Inferior parietal cortex (tissue), 1 donor: ENCODE data around the gene IL32.

Experiments
- DNase-seq: peaks from one replicate; pipeline ENCODE4 v3.0.0-alpha.2; 2016; ENCODE audit errors: extremely low spot score

Gene IL32

GRCh38 chr16:3089717-3090592 is 24.5 kb downstream of the IL32 start:
- DNase-seq: no peak

DNA sequence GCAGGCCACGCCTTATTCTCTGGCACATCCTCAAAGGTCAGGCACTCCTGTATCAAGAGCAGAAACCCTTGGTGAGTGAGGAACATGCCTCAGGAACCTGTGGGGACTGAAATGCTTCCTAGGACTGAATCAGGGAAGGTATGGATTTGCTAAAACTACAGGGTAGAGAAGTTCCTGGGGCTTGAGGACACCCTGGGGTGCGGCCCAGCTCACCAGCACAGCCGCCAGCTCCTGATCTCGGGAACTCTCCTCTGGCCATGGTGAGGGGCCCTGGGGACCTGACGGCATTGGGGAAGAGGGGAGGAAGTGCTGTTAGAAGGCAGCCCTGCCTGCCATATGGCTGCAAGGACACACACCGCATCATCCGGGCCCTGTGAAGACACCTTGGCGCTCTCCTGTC is 26.1 kb downstream of the IL32 start:
- DNase-seq: no peak

GRCh38 chr16:3092501-3092941 is 27.1 kb downstream of the IL32 start:
- no peak for DNase-seq

DNA sequence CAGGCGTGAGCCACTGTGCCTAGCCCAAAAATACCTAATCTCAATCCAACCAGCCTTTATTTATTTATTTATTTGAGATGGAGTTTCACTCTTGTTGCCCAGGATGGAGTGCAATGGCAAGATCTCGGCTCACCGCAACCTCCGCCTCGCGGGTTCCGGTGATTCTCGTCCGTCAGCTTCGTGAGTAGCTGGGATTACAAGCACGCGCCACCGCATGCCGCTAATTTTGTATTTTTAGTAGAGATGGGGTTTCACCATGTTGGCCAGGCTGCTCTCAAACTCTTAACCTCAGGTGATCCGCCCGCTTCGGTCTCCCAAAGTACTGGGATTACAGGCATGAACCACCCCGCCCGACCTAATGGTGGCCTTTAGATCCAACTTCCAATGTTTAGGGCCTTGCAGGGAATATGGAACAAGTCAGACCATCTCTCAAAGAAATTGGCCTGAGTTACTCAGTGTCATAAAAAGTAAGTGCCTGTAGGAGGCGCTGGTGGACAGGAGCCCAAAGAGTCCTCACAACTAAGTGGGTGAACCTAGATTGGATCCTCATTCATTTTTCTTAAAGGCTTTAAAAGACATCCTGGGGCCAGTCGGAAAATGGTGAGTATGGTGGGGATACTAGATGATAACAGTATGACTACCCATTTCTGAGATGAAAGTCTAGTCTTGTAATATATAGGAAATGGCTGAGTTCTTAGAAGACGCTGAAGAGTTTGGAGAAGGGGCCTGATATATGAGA is 29.0 kb downstream of the IL32 start:
- peak; percentile 36 for DNase-seq

DNA sequence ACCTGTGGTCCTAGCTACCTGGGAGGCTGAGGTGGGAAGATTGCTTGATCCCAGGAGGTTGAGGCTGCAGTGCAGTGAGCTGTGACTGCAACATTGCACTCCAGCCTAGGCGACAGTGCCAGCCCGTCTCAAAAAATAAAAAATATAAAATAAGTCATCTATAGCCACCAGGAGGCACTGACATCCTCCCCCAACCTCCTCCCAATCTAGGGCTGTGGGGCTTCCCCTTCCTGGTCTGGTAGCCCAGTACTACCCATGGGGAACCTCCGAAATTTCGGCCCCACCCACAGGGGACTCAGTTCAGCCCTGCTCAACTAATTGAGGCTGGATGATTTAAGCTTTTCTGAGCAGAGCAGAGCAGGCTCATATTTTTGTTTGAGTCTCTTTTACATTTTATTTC is 30.4 kb downstream of the IL32 start:
- no peak for DNase-seq

GRCh38 chr16:3096362-3096761 is 30.9 kb downstream of the IL32 start:
- no peak for DNase-seq

DNA sequence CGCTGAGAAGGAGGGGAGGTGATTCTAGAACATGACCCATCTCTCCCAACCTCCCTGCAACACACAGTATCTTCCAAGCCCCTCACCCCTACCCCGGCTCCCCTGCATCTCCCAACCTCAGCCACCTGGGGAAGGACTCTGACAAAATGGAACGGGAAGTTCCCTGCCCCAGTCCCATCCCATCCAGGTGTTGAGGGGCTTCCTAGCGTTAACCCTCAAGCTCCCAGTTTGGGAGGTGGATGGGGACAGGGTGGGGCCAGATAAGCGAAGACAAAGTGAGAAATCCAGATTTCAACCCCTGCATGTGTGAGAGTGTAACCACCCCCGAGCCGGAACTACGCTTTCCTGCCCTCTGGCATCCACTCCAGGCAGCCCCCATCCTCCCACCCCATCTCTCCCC is 31.8 kb downstream of the IL32 start:
- DNase-seq: no peak

DNA sequence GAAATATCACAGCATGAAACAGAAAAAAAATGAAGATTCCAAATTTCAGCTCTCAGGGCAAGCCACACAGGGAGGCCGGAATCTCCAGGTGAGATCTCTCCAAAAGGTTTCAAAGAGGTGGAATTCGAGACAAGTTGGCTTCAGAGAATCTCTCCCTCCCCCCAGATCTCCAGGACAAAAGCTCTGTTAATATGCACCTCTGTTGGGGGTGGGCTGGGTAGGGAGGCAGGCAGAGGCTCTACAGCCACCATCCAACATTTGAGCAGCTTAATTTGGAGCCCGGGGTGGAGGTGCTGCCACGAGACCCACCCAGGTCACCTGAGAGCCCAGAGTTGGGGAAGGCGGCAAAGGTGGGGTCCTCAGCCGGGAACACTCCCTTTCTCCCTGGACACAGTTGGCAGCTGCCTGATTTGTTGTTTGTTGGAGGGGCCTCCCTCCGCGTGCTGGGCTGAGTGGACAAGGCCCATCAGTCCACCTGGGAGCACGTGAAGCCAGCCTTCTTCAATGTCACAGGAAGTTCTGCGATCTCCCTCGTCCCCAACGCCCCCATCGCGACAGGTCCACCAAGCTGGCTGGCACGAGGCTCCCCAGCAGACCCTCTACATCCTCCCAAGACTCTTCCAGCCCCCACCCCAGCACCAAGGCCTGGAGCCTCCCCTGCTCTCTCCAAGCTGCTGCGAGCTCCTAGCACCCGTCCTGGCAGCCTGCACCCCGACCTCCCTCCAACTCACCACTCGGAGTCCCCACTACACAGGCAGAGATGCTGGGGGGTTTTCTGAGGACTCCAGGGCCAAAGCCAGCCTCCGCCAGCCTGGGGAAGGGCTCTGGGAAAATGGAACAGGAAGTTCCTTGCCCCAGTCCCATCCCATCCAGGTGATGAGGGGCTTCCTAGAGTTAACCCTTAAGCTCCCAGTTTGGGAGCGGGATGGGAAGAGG is 33.3 kb downstream of the IL32 start, which contains the start of gene ZSCAN10:
Gene ZSCAN10 (minus strand): TSS at position 836 of the 936 bp plus-strand sequence. CDS start 6,357 bp downstream, outside the sequence.
- DNase-seq: no peak

GRCh38 chr16:3099395-3099731 is 33.9 kb downstream of the IL32 start:
- no peak for DNase-seq

DNA sequence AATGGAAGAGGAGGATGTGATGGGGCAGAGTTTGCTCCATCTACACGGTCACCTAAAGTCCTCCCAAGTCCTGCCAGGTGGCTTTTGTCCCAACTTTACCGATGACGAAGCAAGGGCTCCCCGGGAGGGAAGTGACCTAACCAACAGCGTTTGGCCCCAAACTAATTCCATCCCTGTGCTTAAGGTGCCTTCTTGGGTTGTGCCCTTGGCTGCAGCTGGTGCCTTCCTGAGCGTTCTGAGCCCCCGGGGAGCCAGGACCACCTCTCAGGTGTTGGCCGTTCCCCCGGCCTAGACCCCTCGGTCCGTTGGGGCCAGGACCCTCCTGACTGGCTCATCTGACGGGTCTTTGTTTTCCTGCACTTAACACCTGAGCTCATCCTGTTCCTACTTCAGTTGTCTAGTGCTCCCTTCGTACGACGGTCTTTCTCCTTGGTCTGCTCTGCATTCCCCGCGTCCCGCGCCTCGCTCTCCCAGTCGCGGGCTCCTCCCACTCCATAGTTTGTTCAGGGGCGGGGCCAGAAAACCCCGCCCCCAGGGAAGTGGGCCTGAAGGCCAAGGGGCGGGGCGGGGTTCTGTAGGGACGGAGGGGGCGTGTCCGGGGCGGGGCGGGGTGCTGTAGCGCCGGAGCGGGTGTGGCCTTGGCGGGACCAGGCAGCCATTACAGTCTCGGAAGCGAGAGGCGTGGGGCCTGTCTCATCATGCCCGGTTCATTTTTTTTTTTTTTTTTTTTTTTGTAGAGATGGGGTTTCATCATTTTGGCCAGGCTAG is 34.5 kb downstream of the IL32 start:
- DNase-seq: peak; percentile 42

DNA sequence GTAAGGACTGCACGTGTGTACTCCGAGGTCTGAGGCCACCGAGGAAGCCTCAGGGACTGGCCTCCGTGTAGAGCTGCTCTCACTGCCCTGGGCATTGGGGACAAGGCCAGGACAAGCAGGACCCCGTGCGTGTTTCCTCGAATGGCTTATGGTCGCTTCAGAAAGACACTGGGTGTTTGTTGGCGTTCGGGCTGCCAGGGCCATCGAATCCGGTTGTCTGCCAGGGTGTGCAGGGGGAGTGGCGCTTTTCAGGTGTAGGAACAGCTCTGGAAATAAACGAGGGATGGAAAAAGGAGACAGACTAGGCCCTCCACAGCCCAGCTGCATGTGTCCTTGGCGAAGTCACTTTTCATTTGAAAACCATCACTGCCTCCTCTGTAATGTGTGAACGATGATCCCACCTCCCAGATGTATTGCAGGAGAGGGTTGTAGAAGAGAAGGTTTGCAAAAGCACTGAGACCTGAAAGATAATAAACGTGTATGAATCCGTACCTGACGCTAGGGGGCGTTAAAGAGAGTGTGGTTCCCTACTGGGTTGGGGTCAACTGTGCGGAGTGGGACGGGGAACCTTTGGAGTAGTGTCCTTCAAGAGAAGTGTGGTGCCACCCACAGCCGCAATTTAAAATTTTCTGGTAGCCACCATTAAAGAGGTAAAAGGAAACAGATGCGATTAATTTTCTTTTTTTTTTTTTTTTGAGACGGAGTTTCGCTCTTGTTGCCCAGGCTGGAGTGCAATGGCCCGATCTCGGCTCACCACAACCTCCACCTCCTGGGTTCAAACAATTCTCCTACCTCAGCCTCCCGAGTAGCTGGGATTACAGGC is 35.8 kb downstream of the IL32 start:
- DNase-seq: peak; percentile 19

DNA sequence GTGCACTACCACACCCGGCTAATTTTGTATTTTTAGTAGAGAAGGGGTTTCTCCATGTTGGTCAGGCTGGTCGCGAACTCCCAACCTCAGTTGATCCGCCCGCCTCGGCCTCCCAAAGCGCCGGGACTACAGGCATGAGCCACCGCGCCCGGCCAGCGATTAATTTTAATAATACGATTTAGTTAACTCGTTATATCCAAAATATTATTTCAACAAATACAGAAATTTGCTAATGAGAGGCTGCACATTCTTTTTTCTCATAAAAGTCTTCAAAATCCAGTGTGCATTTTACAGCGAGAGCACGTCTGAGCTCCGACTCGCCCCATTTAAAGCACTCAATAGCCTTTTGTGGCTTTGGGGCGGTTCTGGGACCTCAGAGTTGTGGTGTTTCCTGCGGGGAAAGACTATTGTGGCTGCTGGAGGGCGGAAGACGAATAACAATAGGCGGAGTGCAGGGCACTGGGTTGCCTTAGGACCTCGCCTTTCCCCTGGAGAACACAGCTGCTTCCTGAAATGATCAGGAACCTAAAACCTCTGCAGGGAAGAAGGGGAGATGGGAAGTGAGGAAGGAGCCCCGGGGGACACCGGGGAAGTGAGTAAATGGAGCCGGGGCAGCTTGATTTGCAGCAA is 36.5 kb downstream of the IL32 start:
- DNase-seq: no peak

- peak; percentile 76 for DNase-seq
These were observed 40.9 kb downstream of the IL32 start for GRCh38 chr16:3106205-3106928.

GRCh38 chr16:3112058-3112880 is 46.8 kb downstream of the IL32 start, which contains the start of gene ZNF205:
TSS of gene ZNF205 (plus strand) at chr16:3112586. CDS start at chr16:3113431, 845 bp downstream.
- peak; percentile 80 for DNase-seq

DNA sequence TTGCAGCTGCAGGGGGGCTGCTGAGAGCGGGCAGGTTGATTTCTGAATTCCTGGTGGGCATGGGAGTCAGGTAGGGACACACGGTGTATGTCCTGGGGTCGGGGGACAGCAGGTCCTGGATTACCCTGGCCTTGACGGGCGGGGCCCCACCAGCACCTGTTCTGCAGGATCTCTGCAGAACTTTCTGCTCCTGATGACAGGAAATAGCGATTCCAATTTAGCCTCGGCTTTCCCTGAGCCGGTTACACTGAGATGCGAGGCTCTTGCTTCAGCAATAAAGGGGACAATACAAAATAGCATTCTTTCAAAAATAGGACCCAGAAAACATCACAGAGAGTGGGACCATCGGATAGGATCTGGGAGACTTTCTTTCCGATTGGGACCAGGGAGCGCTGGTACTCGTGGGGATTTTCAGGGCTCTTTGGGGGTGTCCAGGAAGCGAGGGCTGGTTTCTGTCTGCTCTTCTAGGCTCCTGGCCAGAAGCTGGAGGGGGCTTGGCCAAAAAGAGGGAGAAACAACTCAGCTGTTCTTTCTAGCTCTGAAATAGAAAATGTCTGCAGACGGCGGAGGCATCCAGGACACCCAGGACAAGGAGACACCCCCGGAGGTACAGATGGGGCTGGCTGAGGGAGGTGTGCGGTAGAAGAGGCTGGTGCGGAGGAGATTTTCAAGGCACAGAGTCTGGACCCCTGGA is 47.6 kb downstream of the IL32 start:
- DNase-seq: no peak

- DNase-seq: no peak
These were observed 48.5 kb downstream of the IL32 start for GRCh38 chr16:3113765-3114479.

GRCh38 chr16:3115003-3115402 is 49.6 kb downstream of the IL32 start:
- DNase-seq: no peak
